Sigmoid colon (tissue), 4 donors: ENCODE data around the gene RPTOR.

Experiments
- CTCF ChIP-seq, 4 experiments: fragments of 450-650 bp in 3 of 4; fragments of 200-600 bp in 1 of 4; IDR thresholded peaks; one replicate each; pipeline ENCODE4 v1.5.1; 2016 to 2019; ENCODE audit warnings: antibody characterized with exemption in 4 of 4, mild to moderate bottlenecking in 3 of 4, moderate library complexity in 2 of 4
- EP300 ChIP-seq, 4 donors: sonication (generic); formaldehyde crosslinking; IDR thresholded peaks; one replicate each; pipeline ENCODE4 v1.6.1; 2017; ENCODE audit warnings: antibody characterized with exemption in 4 of 4
- POLR2A ChIP-seq, 2 donors: fragments of 450-650 bp; IDR thresholded peaks; one replicate each; pipeline ENCODE4 v1.6.1; 2016; ENCODE audit warnings: antibody characterized with exemption in 2 of 2, mild to moderate bottlenecking in 2 of 2, moderate library complexity in 2 of 2
- POLR2AphosphoS5 ChIP-seq, 4 donors: sonication (generic); formaldehyde crosslinking; IDR thresholded peaks; one replicate each; pipeline ENCODE4 v1.6.1; 2017; ENCODE audit warnings: antibody characterized with exemption in 4 of 4

- TF ChIP-seq POLR2A (IDR thresholded peaks at IDR 0.05) = no peak
- TF ChIP-seq CTCF (IDR thresholded peaks at IDR 0.05) = no peak
- no peak for TF ChIP-seq POLR2AphosphoS5 (IDR thresholded peaks at IDR 0.05)
- no peak for TF ChIP-seq EP300 (IDR thresholded peaks at IDR 0.05)
Measured at GRCh38 chr17:80905586-80906230, 361.1 kb downstream of the RPTOR start.
